Inferior parietal cortex (tissue), 1 donor: Measurements from ENCODE around the gene POLR3K.
"Not testable (repeated sequence)": the region's sequence is repeated elsewhere in the genome, so short reads cannot be mapped to it uniquely, and the experiment has no call there.

Source experiments
- DNase-seq: peaks from one replicate; pipeline ENCODE4 v3.0.0-alpha.2; 2016; ENCODE audit errors: extremely low spot score

Gene POLR3K

GRCh38 chr16:63998-64913, 10.8 kb upstream of the POLR3K start:
- DNase-seq: no peak

DNA sequence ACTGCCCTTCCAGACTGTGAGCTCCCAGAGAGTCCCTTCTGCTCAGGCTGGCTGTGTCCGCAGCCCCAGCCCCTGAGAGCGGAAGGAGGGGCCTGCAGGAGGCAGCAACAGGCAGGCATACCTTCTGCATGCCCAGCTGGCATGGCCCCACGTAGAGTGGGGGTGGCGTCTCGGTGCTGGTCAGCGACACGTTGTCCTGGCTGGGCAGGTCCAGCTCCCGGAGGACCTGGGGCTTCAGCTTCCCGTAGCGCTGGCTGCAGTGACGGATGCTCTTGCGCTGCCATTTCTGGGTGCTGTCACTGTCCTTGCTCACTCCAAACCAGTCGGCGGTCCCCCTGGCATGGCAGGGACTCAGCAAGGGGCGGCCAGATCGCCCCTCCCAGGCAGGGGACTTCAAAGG, 10.1 kb upstream of the POLR3K start:
- no peak for DNase-seq

GRCh38 chr16:62968-63391, 9.6 kb upstream of the POLR3K start:
- no peak for DNase-seq

DNA sequence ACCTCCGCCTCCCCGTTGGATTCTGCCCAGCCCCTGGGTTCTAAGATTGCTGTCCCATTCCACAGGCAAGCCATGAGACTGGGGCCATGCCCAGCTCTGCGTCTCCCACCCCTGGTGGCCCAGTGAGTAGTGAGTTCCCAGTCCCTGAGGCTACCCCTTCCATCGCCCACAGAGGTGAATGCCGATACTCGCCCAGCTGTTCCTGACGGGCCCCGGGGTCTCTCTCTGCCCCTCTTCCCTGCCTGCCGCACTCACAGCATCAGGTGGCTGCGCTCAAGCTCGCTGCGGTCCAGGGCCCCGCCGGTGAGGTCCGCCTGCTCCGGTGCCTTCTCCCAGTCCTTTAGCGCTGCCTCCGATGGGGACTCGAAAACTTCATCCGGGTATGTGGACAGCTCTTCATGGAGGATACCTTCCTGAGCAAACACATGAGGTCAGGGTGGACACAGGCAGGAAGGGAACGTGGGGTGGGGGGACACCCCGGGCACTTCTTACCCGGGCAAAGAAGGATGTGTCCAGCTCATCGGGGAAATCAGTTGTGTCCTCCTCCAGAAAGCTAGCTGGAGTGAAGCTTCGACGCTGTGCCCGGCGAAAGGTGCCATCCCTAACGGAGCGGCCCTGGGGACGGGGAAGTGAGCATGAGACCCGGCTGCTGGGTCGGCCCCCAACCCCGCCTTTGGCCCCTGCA, 9.0 kb upstream of the POLR3K start:
- DNase-seq: no peak

- no peak for DNase-seq
Observed at GRCh38 chr16:61879-62281, 8.5 kb upstream of the POLR3K start.

GRCh38 chr16:60929-61878, 7.8 kb upstream of the POLR3K start:
- DNase-seq: no peak

- no peak for DNase-seq
Observed at GRCh38 chr16:60166-60565, 6.8 kb upstream of the POLR3K start.

GRCh38 chr16:59440-60059, 6.1 kb upstream of the POLR3K start:
- DNase-seq: no peak

GRCh38 chr16:58491-59439, 5.4 kb upstream of the POLR3K start:
- DNase-seq: no peak

GRCh38 chr16:57711-58110, 4.3 kb upstream of the POLR3K start:
- no peak for DNase-seq

DNA sequence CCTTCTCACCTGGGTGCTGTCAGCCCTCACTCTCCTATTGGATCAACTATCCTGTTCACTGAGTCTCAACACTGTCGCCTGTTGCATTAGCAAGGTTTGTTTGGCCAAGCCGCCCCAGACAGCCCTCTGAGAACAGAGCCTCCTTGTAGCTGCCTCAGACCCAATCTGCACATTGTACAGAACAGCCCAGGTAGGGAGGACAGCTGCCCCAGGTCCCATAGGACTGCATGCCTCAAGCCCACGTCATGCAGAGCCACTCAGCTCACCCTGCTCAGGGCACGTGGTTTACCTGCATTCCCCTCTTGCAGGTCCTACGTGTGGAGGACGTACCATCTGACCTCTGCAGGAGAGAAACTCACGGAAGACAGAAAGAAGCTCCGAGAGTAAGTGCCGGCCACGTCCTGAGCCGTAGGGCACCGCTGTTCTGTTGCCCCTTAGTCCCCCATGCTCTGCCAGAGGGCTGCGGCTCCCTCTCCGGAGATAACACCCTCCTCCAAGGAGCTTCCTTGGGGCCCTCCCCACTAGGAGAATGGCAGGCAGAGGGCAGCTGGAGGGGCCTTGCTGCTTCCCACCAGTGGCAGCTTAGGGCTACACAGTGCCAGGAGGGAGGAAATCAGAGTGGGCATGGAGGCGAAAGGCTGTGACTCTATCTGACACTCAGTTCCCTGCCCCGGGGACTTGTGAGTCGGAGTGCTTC, 3.0 kb upstream of the POLR3K start:
- DNase-seq: no peak

DNA sequence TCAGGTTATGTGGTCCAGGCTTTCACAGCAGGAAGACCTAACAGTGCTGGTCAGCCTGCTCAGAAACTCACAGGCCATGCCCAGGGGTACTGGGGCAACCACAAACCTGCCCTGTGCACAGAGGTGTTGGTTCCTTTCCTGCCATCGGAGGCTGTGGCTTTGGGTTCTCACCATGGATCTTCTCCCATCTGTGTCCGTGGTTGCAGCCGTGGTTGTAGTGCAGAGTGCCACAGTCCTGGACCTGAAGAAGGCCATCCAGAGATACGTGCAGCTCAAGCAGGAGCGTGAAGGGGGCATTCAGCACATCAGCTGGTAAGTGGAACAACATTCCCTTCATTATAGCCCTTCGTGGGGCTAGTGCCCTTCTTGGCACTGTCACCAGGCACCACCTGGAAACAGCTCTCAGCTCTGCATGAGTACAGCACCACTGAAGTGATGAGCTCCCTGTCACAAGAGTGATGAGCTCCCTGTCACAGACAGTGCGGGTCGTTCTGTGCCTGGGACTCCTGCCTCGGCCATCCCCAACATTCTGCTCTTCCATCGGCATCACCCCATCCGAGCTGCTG, 2.2 kb upstream of the POLR3K start:
- no peak for DNase-seq

DNA sequence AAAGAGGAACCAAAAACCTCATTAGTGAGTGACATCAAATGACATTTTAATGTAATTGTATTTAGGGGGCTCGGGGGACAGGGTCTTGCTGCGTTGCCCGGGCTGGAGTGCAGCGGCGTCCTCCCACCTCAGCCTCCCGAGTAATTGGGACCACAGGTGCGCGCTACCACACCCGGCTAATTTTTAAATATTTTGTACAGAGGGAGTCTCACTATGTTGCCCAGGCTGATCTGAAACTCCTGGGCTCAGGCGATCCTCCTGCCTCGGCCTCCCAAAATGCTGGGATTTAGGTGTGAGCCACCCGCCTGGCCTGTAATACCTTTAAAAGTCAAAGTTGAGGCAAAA, 801 bp upstream of the POLR3K start:
- DNase-seq: no peak

GRCh38 chr16:50769-51591, 2.4 kb downstream of the POLR3K start:
- no peak for DNase-seq

GRCh38 chr16:47234-47633, 6.2 kb downstream of the POLR3K start:
- DNase-seq: no peak

DNA sequence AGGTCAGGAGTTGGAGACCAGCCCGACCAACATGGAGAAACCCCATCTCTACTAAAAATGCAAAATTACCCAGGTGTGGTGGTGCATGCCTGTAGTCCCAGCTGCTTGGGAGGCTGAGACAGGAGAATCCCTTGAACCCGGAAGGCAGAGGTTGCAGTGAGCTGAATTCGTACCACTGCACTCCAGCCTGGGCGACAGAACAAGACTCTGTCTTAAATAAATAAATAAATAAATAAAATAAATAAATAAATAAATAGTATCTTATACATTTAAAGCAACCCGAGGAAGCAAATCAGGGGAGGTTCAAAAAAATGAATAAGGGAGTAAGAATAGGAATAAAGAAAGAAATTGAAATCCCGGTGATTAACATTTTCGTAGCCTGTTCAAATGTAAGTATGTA, 6.9 kb downstream of the POLR3K start:
- not testable (repeated sequence) for DNase-seq

- no peak for DNase-seq
Observed at GRCh38 chr16:45454-45853, 8.0 kb downstream of the POLR3K start.

DNA sequence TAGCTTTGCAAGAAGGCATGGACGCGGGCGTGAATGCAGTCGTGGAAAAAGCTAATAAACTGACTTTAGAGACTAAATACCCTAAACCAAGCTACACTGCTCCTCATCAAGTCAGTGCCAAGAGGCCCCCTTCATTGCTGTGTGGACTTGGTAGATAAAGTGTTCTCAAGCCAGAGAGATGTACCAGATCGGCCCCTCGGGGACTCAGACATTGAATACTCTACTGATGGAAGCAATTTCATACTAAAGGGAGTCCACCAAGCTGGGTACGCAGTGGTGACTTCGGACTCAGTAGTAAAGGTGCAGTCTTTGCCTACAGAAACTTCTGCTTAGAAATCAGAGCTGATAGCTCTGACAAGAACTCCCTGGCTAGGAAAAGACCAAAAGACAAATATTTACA, 8.8 kb downstream of the POLR3K start:
- no peak for DNase-seq

- no peak for DNase-seq
Observed at GRCh38 chr16:43294-43693, 10.1 kb downstream of the POLR3K start.
